Testis (tissue), 3 donors: ENCODE results near the gene PLEKHA8. TPM values are rescaled to one million over a fixed set of nuclear protein-coding genes. Genes with fewer than 3 reads are reported as not detected.

Experiments
- DNase-seq: peaks from one replicate; pipeline ENCODE4 v3.0.0-alpha.2; 2019
- H3K27ac ChIP-seq, 2 donors: fragments of 200-600 bp; sonication (generic); one replicate each; pipeline ENCODE4 v1.5.1; 2019
- H3K27me3 ChIP-seq: fragments of 200-600 bp; sonication (generic); one replicate; pipeline ENCODE4 v1.5.1; 2019
- H3K36me3 ChIP-seq: fragments of 200-600 bp; sonication (generic); one replicate; pipeline ENCODE4 v1.5.1; 2017; ENCODE audit warnings: low read depth; ENCODE audit errors: missing control alignments
- H3K4me1 ChIP-seq: fragments of 200-600 bp; sonication (generic); one replicate; pipeline ENCODE4 v1.5.1; 2019
- H3K4me3 ChIP-seq, 2 donors: fragments of 200-600 bp; sonication (generic); one replicate each; pipeline ENCODE4 v1.5.1; 2017 to 2019
- H3K9me3 ChIP-seq: fragments of 200-600 bp; sonication (generic); one replicate; pipeline ENCODE4 v1.5.1; 2017
- POLR2A ChIP-seq: fragments of 450-650 bp; IDR thresholded peaks from one replicate; pipeline ENCODE4 v1.6.1; 2017; ENCODE audit warnings: antibody characterized with exemption, mild to moderate bottlenecking, moderate library complexity
- WGBS, 2 donors: methylation state at CpG; one replicate each; pipeline ENCODE4 v1.1.5; 2018; 5-methylcytosine and 5-hydroxymethylcytosine counted together
- intact Hi-C: fragments of 100-400 bp; cut with DNase I; formaldehyde crosslinking; loops from one replicate; pipeline ENCODE4 v1.15.1; 2023; ENCODE audit warnings: low total_unique reads
- polyA plus RNA-seq: library from polyadenylated mRNA; stranded (reverse); fragments of 350-450 nt; fragmentation: Illumina TruSeq; extraction: RNeasy Lipid Tissue Mini Kit (QIAGEN cat#74804); gene quantifications from one replicate; pipeline ENCODE4 v1.2.3, GENCODE V29; 2014; ENCODE audit warnings: low read depth, low replicate concordance; ENCODE audit not compliant: insufficient read depth
- small RNA-seq, 2 donors: library from RNA; depleted of rRNA; stranded (forward); fragments of <200 nt; gene quantifications; one replicate each; pipeline ENCODE3, GENCODE V24; 2016
- total RNA-seq, 2 donors: library from RNA; depleted of rRNA; stranded (reverse); fragments of >200 nt; gene quantifications; one replicate each; pipeline ENCODE4 v1.2.3, GENCODE V29; 2016
- TF ChIP-seq, protein P1 (sequence below), 3 experiments: fragments of 450-650 bp in 2 of 3; fragments of 200-600 bp in 1 of 3; sonication (generic) in 1 of 3; IDR thresholded peaks; one replicate each; pipeline ENCODE4 v1.5.1; 2016 to 2019; ENCODE audit warnings: antibody characterized with exemption in 3 of 3, mild to moderate bottlenecking in 2 of 3, moderate library complexity in 1 of 3

PLEKHA8 gene
- total and polyA plus RNA-seq, 3 donors from 2014 or later = 7.1 to 14.5 (median 11.0) TPM

- 88 to 95% methylated on average over 5 of the region's 5 CpGs for whole genome bisulfite sequencing, 2 donors
- Histone ChIP-seq H3K4me1 (peaks cover 14% of the 10 kb centered on the region), H3K27ac (no peak overlapping the region), H3K9me3 (no peaks in the 10 kb centered on the region), H3K27me3 (no peaks in the 10 kb centered on the region), H3K4me3 (no peak overlapping the region), H3K36me3 (no peaks in the 10 kb centered on the region)
- TF ChIP-seq, protein P1, sequence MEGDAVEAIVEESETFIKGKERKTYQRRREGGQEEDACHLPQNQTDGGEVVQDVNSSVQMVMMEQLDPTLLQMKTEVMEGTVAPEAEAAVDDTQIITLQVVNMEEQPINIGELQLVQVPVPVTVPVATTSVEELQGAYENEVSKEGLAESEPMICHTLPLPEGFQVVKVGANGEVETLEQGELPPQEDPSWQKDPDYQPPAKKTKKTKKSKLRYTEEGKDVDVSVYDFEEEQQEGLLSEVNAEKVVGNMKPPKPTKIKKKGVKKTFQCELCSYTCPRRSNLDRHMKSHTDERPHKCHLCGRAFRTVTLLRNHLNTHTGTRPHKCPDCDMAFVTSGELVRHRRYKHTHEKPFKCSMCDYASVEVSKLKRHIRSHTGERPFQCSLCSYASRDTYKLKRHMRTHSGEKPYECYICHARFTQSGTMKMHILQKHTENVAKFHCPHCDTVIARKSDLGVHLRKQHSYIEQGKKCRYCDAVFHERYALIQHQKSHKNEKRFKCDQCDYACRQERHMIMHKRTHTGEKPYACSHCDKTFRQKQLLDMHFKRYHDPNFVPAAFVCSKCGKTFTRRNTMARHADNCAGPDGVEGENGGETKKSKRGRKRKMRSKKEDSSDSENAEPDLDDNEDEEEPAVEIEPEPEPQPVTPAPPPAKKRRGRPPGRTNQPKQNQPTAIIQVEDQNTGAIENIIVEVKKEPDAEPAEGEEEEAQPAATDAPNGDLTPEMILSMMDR (IDR thresholded peaks at IDR 0.05) = no peak
- no peak for TF ChIP-seq POLR2A
- no peak for DNase-seq
- intact Hi-C loops = no loop called here
Measured at GRCh38 chr7:30177186-30177585, 149.0 kb downstream of the PLEKHA8 start.

DNA sequence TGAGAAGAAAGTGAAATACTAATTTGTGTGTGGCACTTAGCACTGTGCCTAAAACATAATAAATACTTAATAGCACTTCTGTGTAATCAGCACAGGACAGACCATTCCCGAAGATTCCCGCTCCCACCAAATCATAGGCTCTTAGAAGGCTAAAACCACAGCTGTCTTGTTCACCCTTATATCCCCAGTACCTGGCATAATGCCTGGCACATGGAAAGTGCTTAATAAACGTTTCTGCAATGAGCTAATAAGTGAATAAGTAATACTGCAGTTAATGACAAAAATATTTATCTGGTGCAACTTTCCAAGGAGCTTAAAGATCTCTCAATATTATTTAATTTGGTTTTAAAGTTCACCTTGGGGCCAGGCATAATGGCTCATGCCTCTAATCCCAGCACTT is 149.8 kb downstream of the PLEKHA8 start:
- intact Hi-C loops = no loop called here
- DNase-seq = no peak
- 21 to 45% methylated on average over 3 of the region's 3 CpGs for WGBS, 2 donors
- Histone ChIP-seq H3K27me3 (no peaks in the 10 kb centered on the region), H3K36me3 (no peaks in the 10 kb centered on the region), H3K27ac (no peak overlapping the region), H3K4me1 (peaks cover 9% of the 10 kb centered on the region), H3K4me3 (no peak overlapping the region), H3K9me3 (no peaks in the 10 kb centered on the region)
- TF ChIP-seq, protein P1 (IDR thresholded peaks at IDR 0.05) = no peak
- no peak for TF ChIP-seq POLR2A

DNA sequence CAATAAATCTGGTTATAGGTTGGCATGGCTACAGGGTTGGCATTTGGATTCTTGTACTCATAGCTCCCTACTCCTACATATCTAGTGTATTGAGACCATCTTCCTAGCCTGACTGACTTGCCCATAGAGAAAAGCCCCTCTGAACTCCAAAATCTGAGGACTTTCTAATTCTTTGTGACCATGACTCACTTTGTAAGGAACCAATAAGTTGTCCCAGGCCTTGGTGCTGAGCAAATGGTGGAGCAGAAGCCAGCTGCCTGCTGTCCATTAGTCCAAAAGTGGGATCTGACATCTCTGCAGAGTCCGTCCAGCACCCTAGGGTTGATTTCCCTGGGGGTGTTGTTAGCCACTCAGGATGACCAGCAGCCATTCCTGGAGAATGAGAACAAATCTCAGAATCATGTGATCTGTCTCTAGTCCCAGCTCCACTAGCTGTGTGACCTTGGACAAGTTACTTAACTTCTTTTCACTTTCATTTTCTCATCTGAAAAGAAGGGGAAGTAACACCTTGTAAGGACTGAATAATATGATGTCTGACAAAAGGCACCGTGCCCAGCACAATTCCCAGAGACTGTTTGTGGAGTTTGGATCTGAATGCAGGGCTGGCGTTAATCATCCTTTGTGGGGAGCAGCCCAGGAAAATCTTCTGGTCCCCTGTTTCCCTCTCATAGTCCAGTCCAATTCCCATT is 150.7 kb downstream of the PLEKHA8 start:
- no peak for DNase-seq
- H3K4me1 ChIP-seq = peaks cover 3% of the 10 kb centered on the region
- intact Hi-C loops = no loop called here
- H3K36me3 ChIP-seq = no peaks in the 10 kb centered on the region
- no peak for TF ChIP-seq POLR2A
- TF ChIP-seq, protein P1 (IDR thresholded peaks at IDR 0.05) = no peak
- H3K27ac ChIP-seq = no peak overlapping the region
- H3K9me3 ChIP-seq = no peaks in the 10 kb centered on the region
- H3K27me3 ChIP-seq = no peaks in the 10 kb centered on the region
- H3K4me3 ChIP-seq = no peak overlapping the region
- 75 to 84% methylated on average over 3 of the region's 3 CpGs for WGBS, 2 donors

Small RNAs within 50 kb of the gene (small RNA-seq; reads per million reads assigned to genes)
- 0 reads per million in 2 donors for gene RPS27P16

Other genes with a start within 250 kb of the PLEKHA8 start
- gene WIPF3, start 221.9 kb upstream of the PLEKHA8 start, total RNA-seq = 100 to 1,000 TPM in 1 of 2 donors, 10 to 100 TPM in 1; 80.7 to 110 TPM
- 42.7 TPM for gene WIPF3, start 221.9 kb upstream of the PLEKHA8 start, polyA plus RNA-seq
- 100 to 1,000 TPM in 1 of 2 donors, 10 to 100 TPM in 1; 78.0 to 107 TPM for gene SCRN1, start 38.6 kb upstream of the PLEKHA8 start, total RNA-seq
- 56.8 TPM for gene SCRN1, start 38.6 kb upstream of the PLEKHA8 start, polyA plus RNA-seq
- gene FKBP14, start 1.7 kb upstream of the PLEKHA8 start, total RNA-seq = 1 to 10 TPM; 7.3 to 8.8 TPM
- 7.8 TPM for gene FKBP14, start 1.7 kb upstream of the PLEKHA8 start, polyA plus RNA-seq
- 10 to 100 TPM; 17.3 to 25.6 TPM for gene MTURN, start 106.6 kb downstream of the PLEKHA8 start, total RNA-seq
- 19.3 TPM for gene MTURN, start 106.6 kb downstream of the PLEKHA8 start, polyA plus RNA-seq